ENCODE results near the gene RNF19B. TPM values are rescaled to one million over a fixed set of nuclear protein-coding genes. Genes with fewer than 3 reads are reported as not detected.
"Not testable (repeated sequence)": the region's sequence is repeated elsewhere in the genome, so short reads cannot be mapped to it uniquely, and the experiment has no call there.

Gene RNF19B
- total RNA-seq, 1 donor from 2014 or later = 18.7 TPM

DNA sequence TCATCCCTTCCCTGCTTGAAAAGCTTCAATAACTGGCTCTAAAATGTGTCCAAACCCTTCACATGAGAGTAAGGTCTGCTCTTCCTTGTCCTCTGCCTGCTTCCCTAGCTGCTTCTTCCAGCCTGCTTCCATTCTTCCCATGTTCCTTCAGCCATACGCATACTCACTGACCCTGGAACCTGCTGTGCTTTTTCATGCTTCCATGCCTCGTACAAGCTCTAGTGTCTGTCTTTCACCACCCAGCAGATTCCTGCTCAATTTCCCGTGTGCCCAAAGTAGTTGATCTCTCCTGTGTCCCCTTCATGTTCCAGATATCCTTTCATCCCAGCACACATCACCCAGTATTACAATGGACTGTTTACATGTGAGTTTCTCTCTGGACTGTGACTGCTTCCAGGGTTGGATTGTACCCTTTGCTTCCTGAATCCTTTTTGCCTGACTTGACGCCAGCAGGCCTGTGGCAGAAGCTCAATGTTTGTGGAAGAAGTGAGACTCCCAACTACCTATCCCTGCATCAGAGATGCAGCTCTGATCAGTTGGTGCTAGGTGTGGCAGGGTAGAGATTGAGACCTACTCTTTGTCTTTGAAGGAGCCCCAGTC, 35.9 kb upstream of the RNF19B start:
- Mint-ChIP-seq H3K36me3 (ENCODE audit: unreplicated experiment) (no peaks in the 10 kb centered on the region), H3K27me3 (ENCODE audit: unreplicated experiment) (no peaks in the 10 kb centered on the region), H3K4me3 (ENCODE audit: unreplicated experiment) (no peak overlapping the region), H3K9me3 (ENCODE audit: unreplicated experiment) (no peaks in the 10 kb centered on the region), H3K27ac (ENCODE audit: unreplicated experiment) (no peak overlapping the region), H3K4me1 (ENCODE audit: low read depth, unreplicated experiment) (no peaks in the 10 kb centered on the region)
- no peak for DNase-seq
- TF ChIP-seq, protein P1, sequence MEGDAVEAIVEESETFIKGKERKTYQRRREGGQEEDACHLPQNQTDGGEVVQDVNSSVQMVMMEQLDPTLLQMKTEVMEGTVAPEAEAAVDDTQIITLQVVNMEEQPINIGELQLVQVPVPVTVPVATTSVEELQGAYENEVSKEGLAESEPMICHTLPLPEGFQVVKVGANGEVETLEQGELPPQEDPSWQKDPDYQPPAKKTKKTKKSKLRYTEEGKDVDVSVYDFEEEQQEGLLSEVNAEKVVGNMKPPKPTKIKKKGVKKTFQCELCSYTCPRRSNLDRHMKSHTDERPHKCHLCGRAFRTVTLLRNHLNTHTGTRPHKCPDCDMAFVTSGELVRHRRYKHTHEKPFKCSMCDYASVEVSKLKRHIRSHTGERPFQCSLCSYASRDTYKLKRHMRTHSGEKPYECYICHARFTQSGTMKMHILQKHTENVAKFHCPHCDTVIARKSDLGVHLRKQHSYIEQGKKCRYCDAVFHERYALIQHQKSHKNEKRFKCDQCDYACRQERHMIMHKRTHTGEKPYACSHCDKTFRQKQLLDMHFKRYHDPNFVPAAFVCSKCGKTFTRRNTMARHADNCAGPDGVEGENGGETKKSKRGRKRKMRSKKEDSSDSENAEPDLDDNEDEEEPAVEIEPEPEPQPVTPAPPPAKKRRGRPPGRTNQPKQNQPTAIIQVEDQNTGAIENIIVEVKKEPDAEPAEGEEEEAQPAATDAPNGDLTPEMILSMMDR (IDR thresholded peaks at IDR 0.05; ENCODE audit: partially characterized antibody, unreplicated experiment) = no peak

DNA sequence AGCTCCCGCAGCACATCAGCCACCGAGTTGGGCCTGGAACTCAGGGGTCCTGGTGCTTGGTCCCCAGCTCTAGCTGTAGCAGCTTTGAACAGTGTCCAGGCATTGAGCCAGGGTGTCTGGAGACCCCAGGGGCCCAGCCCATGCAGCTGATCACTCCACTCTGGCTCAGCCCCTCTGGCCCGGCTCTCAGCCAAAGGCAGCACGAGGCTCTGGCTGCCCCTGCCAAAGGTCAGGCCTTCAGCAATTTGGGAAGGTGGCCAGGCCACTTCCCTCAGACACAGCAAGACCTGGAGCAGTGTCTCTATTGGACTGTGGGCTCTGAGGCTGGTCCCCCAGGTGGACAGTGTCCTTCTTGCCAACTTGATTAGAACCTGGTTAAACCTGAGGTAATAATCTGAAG, 34.4 kb upstream of the RNF19B start:
- Mint-ChIP-seq H3K4me3 (ENCODE audit: unreplicated experiment) (no peak overlapping the region), H3K27ac (ENCODE audit: unreplicated experiment) (no peak overlapping the region), H3K36me3 (ENCODE audit: unreplicated experiment) (no peaks in the 10 kb centered on the region), H3K27me3 (ENCODE audit: unreplicated experiment) (no peaks in the 10 kb centered on the region), H3K9me3 (ENCODE audit: unreplicated experiment) (no peaks in the 10 kb centered on the region), H3K4me1 (ENCODE audit: low read depth, unreplicated experiment) (no peaks in the 10 kb centered on the region)
- TF ChIP-seq, protein P1 (IDR thresholded peaks at IDR 0.05; ENCODE audit: partially characterized antibody, unreplicated experiment) = no peak
- DNase-seq = no peak

DNA sequence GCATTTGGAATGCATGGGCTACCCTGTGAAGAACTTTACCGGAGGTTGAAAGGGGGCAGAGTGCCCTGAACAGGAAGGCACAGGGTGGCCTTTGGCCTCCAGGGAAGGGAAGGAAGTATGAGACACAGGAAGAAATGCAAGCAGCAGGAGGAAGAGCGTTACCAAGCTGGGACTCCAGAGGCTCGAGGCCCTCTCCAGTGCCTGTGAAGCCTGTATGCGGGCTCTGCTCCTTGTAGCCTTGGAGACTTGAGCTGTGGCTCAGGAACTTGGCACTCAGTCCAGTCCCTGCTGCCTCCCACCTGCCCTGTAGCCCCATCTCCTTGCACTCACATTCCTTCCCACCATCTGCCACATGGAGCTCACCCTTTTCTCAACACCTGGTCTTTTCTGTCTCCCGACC, 33.5 kb upstream of the RNF19B start:
- peak overlapping the region; percentile 48 for H3K27ac Mint-ChIP-seq (ENCODE audit: unreplicated experiment)
- DNase-seq = no peak

GRCh38 chr1:32997381-32997891, 32.8 kb upstream of the RNF19B start:
- TF ChIP-seq, protein P1 (IDR thresholded peaks at IDR 0.05; ENCODE audit: partially characterized antibody, unreplicated experiment) = no peak
- DNase-seq = no peak
- Mint-ChIP-seq H3K4me1 (ENCODE audit: low read depth, unreplicated experiment) (peaks cover 2% of the 10 kb centered on the region), H3K27ac (ENCODE audit: unreplicated experiment) (no peak overlapping the region), H3K27me3 (ENCODE audit: unreplicated experiment) (no peaks in the 10 kb centered on the region), H3K36me3 (ENCODE audit: unreplicated experiment) (no peaks in the 10 kb centered on the region), H3K9me3 (ENCODE audit: unreplicated experiment) (no peaks in the 10 kb centered on the region), H3K4me3 (ENCODE audit: unreplicated experiment) (no peak overlapping the region)

More for the DNA sequence above, 33.5 kb upstream of the RNF19B start:
- H3K27me3 Mint-ChIP-seq (ENCODE audit: unreplicated experiment) = no peaks in the 10 kb centered on the region
- TF ChIP-seq, protein P1 (IDR thresholded peaks at IDR 0.05; ENCODE audit: partially characterized antibody, unreplicated experiment) = no peak
- no peak overlapping the region for H3K4me3 Mint-ChIP-seq (ENCODE audit: unreplicated experiment)
- no peaks in the 10 kb centered on the region for H3K4me1 Mint-ChIP-seq (ENCODE audit: low read depth, unreplicated experiment)
- H3K9me3 Mint-ChIP-seq (ENCODE audit: unreplicated experiment) = no peaks in the 10 kb centered on the region
- no peaks in the 10 kb centered on the region for H3K36me3 Mint-ChIP-seq (ENCODE audit: unreplicated experiment)

- not testable (repeated sequence) for DNase-seq; H3K4me3 Mint-ChIP-seq (ENCODE audit: unreplicated experiment); H3K4me1 Mint-ChIP-seq (ENCODE audit: low read depth, unreplicated experiment); H3K27me3 Mint-ChIP-seq (ENCODE audit: unreplicated experiment); H3K36me3 Mint-ChIP-seq (ENCODE audit: unreplicated experiment); H3K27ac Mint-ChIP-seq (ENCODE audit: unreplicated experiment); H3K9me3 Mint-ChIP-seq (ENCODE audit: unreplicated experiment)
Measured at GRCh38 chr1:32993324-32993636, 28.7 kb upstream of the RNF19B start.

Measured in glutamatergic neuron (in vitro differentiated cells).